Panc1 (cell line): ENCODE data around the gene VWDE. TPM values are rescaled to one million over a fixed set of nuclear protein-coding genes. Genes with fewer than 3 reads are reported as not detected.

ENCODE experiments used
- ATAC-seq: fragments of 200-7000 bp; cut with Tn5 transposase; 2 replicates; pipeline ENCODE4 v1.9.1; 2020; ENCODE audit warnings: mild to moderate bottlenecking, moderate library complexity
- BruUV-seq: library from RNA; stranded (reverse); fragments of 400-500 nt; replicated peaks from 2 replicates; lab custom pipeline; 2021; lab: Mats Ljungman, UMichigan
- CTCF ChIA-PET: fragments of 300-600 bp; sonication (Branson Sonifier 250); formaldehyde crosslinking; loops from one replicate; lab custom pipeline; 2022; ENCODE audit warnings: antibody characterized with exemption; lab: Charles Lee
- POLR2A ChIA-PET: fragments of 300-600 bp; sonication (Branson Sonifier 250); formaldehyde crosslinking; loops from one replicate; lab custom pipeline; 2022; ENCODE audit warnings: antibody characterized with exemption; lab: Charles Lee
- DNase-seq: peaks from one replicate; pipeline ENCODE4 v3.0.0-alpha.2; 2010; ENCODE audit warnings: low read depth, low spot score
- H3K27ac ChIP-seq: 2 replicates; pipeline ENCODE4 v1.5.1; 2011; ENCODE audit warnings: mild to moderate bottlenecking, low read length, inconsistent platforms
- H3K27me3 ChIP-seq: fragments of 200-500 bp; sonication (Bioruptor generic); 2 replicates; pipeline ENCODE4 v1.6.0; 2014; ENCODE audit warnings: low read length, inconsistent platforms; ENCODE audit not compliant: control insufficient read depth, insufficient read depth
- H3K36me3 ChIP-seq: fragments of 200-500 bp; sonication (Bioruptor generic); 2 replicates; pipeline ENCODE4 v1.5.1; 2014; ENCODE audit warnings: inconsistent platforms, mild to moderate bottlenecking, low read length, moderate library complexity; ENCODE audit not compliant: control insufficient read depth, insufficient read depth
- H3K4me1 ChIP-seq: 2 replicates; pipeline ENCODE4 v1.5.1; 2011; ENCODE audit warnings: inconsistent platforms, mild to moderate bottlenecking, low read length, moderate library complexity; ENCODE audit not compliant: control insufficient read depth, insufficient read depth
- H3K4me3 ChIP-seq, 2 experiments: 2 replicates each; pipeline ENCODE4 v1.5.1; 2011 to 2012; ENCODE audit warnings: low read depth in 2 of 2, low read length in 2 of 2, mild to moderate bottlenecking in 2 of 2, inconsistent platforms in 1 of 2, moderate library complexity in 1 of 2
- H3K9me3 ChIP-seq: fragments of 200-500 bp; sonication (Bioruptor generic); 2 replicates; pipeline ENCODE4 v1.5.1; 2014; ENCODE audit warnings: low read depth, mild to moderate bottlenecking, inconsistent platforms, low read length, moderate library complexity; ENCODE audit not compliant: control insufficient read depth, insufficient read depth
- CTCF ChIP-seq: fragments of 450-650 bp; IDR thresholded peaks from 2 replicates; pipeline ENCODE4 v1.5.1; 2017; ENCODE audit warnings: mild to moderate bottlenecking
- POLR2AphosphoS5 ChIP-seq: IDR thresholded peaks from 2 replicates; pipeline ENCODE4 v1.6.1; 2012; ENCODE audit warnings: mild to moderate bottlenecking, low read depth, low read length, moderate library complexity
- REST ChIP-seq, 2 experiments: IDR thresholded peaks; 2 replicates each; pipeline ENCODE4 v1.6.1; 2011 to 2012; ENCODE audit warnings: low read depth in 2 of 2, control low read depth in 1 of 2, low read length in 1 of 2, mild to moderate bottlenecking in 1 of 2, moderate library complexity in 1 of 2; ENCODE audit not compliant: insufficient read depth in 1 of 2
- SIN3A ChIP-seq: IDR thresholded peaks from 2 replicates; pipeline ENCODE4 v1.6.1; 2012; ENCODE audit warnings: low read depth, mild to moderate bottlenecking, low read length, moderate library complexity, borderline replicate concordance; ENCODE audit not compliant: insufficient read depth
- TCF7L2 ChIP-seq: IDR thresholded peaks from 2 replicates; pipeline ENCODE4 v1.6.1; 2011; ENCODE audit warnings: mild to moderate bottlenecking, low read depth, low read length, inconsistent platforms
- in situ Hi-C: cut with HindIII; loops from 2 replicates; pipeline ENCODE4 v1.10.0; 2016; ENCODE audit warnings: low sequenced_read_pairs, low pct_unique_long_range_greater_than_20kb
- intact Hi-C: fragments of 100-400 bp; cut with micrococcal nuclease; formaldehyde crosslinking; loops from one replicate; pipeline ENCODE4 v1.10.0; 2022; ENCODE audit not compliant: unreplicated experiment
- total RNA-seq: library from RNA; stranded (reverse); gene quantifications from one replicate; pipeline ENCODE4 v1.2.1, GENCODE V29; 2021; ENCODE audit not compliant: unreplicated experiment

Gene VWDE
- total RNA-seq, 1 experiment from 2014 or later, result 8.5 TPM

GRCh38 chr7:12415072-12415471, 11.4 kb upstream of the VWDE start:
- TF ChIP-seq REST (IDR thresholded peaks at IDR 0.05; ENCODE audit: insufficient read depth in 1 of 2, low read depth in 2 of 2, low read length in 1 of 2) (no peak), CTCF (no peak), POLR2AphosphoS5 (no peak), TCF7L2 (no peak)
- Histone ChIP-seq H3K9me3 (peaks cover 3% of the 10 kb centered on the region; the same call in 1 of the 2 replicates), H3K36me3 (no peaks in the 10 kb centered on the region), H3K4me1 (no peaks in the 10 kb centered on the region), H3K27ac (no peak overlapping the region), H3K4me3 (no peak overlapping the region), H3K27me3 (no peaks in the 10 kb centered on the region)
- POLR2A ChIA-PET, result no interaction called here
- intact Hi-C loops (no loop called here), in situ Hi-C loops (no loop called here)
- CTCF ChIA-PET, result interaction anchor here (0.6 kb wide), 1 partner anchor 11 kb away, joined by 3 read pairs; no protein-coding TSS in a partner anchor
- DNase-seq, result no peak
- no TSS peak for BruUV-seq
- no peak for ATAC-seq

GRCh38 chr7:12412407-12412806, 8.7 kb upstream of the VWDE start:
- Histone ChIP-seq H3K4me1 (no peaks in the 10 kb centered on the region), H3K36me3 (no peaks in the 10 kb centered on the region), H3K27ac (no peak overlapping the region), H3K4me3 (no peak overlapping the region), H3K9me3 (peaks cover 3% of the 10 kb centered on the region; the same call in 1 of the 2 replicates), H3K27me3 (no peaks in the 10 kb centered on the region)
- BruUV-seq, result no TSS peak
- TF ChIP-seq TCF7L2, result no peak
- no peak for TF ChIP-seq POLR2AphosphoS5
- no peak for TF ChIP-seq REST (IDR thresholded peaks at IDR 0.05; ENCODE audit: insufficient read depth in 1 of 2, low read depth in 2 of 2, low read length in 1 of 2)
- no peak for TF ChIP-seq CTCF
- TF ChIP-seq SIN3A, result no peak
- DNase-seq (no peak), ATAC-seq (no peak)
- CTCF ChIA-PET, result no interaction called here
- POLR2A ChIA-PET, result no interaction called here
- in situ Hi-C loops (no loop called here), intact Hi-C loops (no loop called here)
